ENCODE measurements around the gene IGSF21.

The IGSF21 gene

GRCh38 chr1:18409609-18410237 lies 302.1 kb downstream of the IGSF21 start:
- Histone ChIP-seq H3K4me1 (ENCODE audit: low read depth, poor library complexity, severe bottlenecking) (no peaks in the 10 kb centered on the region), H3K9ac (no peak overlapping the region), H3K79me2 (ENCODE audit: insufficient read depth, low read depth) (no peaks in the 10 kb centered on the region), H3K27ac (no peak overlapping the region), H3K36me3 (ENCODE audit: insufficient read depth) (no peaks in the 10 kb centered on the region), H3K4me3 (IDR thresholded peaks at IDR 0.05; ENCODE audit: insufficient read depth, low read depth, low read length) (no peak overlapping the region), H2AFZ (ENCODE audit: low read depth) (no peak overlapping the region), H3K4me2 (no peak overlapping the region), H4K20me1 (ENCODE audit: insufficient read depth) (no peaks in the 10 kb centered on the region), H3K27me3 (ENCODE audit: insufficient read depth, low read depth) (0 out of 2 replicates have a peak, but pooled peaks cover 6% of the 10 kb centered on the region)
- TF ChIP-seq, protein P1, sequence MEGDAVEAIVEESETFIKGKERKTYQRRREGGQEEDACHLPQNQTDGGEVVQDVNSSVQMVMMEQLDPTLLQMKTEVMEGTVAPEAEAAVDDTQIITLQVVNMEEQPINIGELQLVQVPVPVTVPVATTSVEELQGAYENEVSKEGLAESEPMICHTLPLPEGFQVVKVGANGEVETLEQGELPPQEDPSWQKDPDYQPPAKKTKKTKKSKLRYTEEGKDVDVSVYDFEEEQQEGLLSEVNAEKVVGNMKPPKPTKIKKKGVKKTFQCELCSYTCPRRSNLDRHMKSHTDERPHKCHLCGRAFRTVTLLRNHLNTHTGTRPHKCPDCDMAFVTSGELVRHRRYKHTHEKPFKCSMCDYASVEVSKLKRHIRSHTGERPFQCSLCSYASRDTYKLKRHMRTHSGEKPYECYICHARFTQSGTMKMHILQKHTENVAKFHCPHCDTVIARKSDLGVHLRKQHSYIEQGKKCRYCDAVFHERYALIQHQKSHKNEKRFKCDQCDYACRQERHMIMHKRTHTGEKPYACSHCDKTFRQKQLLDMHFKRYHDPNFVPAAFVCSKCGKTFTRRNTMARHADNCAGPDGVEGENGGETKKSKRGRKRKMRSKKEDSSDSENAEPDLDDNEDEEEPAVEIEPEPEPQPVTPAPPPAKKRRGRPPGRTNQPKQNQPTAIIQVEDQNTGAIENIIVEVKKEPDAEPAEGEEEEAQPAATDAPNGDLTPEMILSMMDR (conservative IDR thresholded peaks at IDR 0.05; ENCODE audit: low read depth, low read length): no peak

DNA sequence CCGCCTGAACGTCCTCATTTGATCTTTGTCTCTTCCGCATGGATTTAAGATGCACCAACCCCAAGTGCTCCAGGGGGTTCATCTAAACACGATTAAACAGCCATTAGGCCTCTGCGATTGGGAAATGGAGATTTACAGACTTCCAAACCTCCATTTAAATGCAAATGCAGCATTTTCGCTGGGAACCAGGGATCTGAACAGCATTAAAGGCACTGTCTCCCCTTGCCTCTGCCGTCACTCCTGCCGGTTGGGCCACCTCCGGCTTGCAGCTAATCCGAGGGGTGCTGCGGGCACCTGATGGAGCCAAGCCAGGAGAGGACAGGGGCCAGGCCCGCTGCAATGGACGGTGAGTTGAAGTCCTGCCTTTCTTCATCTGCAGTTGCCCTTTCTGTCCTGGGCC lies 302.8 kb downstream of the IGSF21 start:
- no peak overlapping the region for H3K4me3 ChIP-seq (IDR thresholded peaks at IDR 0.05; ENCODE audit: insufficient read depth, low read depth, low read length)

GRCh38 chr1:18411321-18411720 lies 303.7 kb downstream of the IGSF21 start:
- no peak overlapping the region for H3K4me2 ChIP-seq
- H3K27me3 ChIP-seq (ENCODE audit: insufficient read depth, low read depth): peaks cover 6% of the 10 kb centered on the region; the same call in 1 of the 2 replicates
- TF ChIP-seq, protein P1 (conservative IDR thresholded peaks at IDR 0.05; ENCODE audit: low read depth, low read length): no peak
- no peak overlapping the region for H3K27ac ChIP-seq
- no peak overlapping the region for H3K9ac ChIP-seq
- no peak overlapping the region for H2AFZ ChIP-seq (ENCODE audit: low read depth)
- H3K4me3 ChIP-seq (IDR thresholded peaks at IDR 0.05; ENCODE audit: insufficient read depth, low read depth, low read length): no peak overlapping the region
- no peaks in the 10 kb centered on the region for H3K36me3 ChIP-seq (ENCODE audit: insufficient read depth)
- H3K4me1 ChIP-seq (ENCODE audit: low read depth, poor library complexity, severe bottlenecking): no peaks in the 10 kb centered on the region
- H4K20me1 ChIP-seq (ENCODE audit: insufficient read depth): no peaks in the 10 kb centered on the region
- no peaks in the 10 kb centered on the region for H3K79me2 ChIP-seq (ENCODE audit: insufficient read depth, low read depth)

More for the DNA sequence above, 302.8 kb downstream of the IGSF21 start:
- Histone ChIP-seq H2AFZ (ENCODE audit: low read depth) (no peak overlapping the region), H3K9ac (no peak overlapping the region), H3K4me2 (no peak overlapping the region), H4K20me1 (ENCODE audit: insufficient read depth) (no peaks in the 10 kb centered on the region), H3K27me3 (ENCODE audit: insufficient read depth, low read depth) (0 out of 2 replicates have a peak, but pooled peaks cover 6% of the 10 kb centered on the region), H3K4me1 (ENCODE audit: low read depth, poor library complexity, severe bottlenecking) (no peaks in the 10 kb centered on the region), H3K79me2 (ENCODE audit: insufficient read depth, low read depth) (no peaks in the 10 kb centered on the region), H3K36me3 (ENCODE audit: insufficient read depth) (no peaks in the 10 kb centered on the region), H3K27ac (no peak overlapping the region)
- TF ChIP-seq, protein P1 (conservative IDR thresholded peaks at IDR 0.05; ENCODE audit: low read depth, low read length): no peak

DNA sequence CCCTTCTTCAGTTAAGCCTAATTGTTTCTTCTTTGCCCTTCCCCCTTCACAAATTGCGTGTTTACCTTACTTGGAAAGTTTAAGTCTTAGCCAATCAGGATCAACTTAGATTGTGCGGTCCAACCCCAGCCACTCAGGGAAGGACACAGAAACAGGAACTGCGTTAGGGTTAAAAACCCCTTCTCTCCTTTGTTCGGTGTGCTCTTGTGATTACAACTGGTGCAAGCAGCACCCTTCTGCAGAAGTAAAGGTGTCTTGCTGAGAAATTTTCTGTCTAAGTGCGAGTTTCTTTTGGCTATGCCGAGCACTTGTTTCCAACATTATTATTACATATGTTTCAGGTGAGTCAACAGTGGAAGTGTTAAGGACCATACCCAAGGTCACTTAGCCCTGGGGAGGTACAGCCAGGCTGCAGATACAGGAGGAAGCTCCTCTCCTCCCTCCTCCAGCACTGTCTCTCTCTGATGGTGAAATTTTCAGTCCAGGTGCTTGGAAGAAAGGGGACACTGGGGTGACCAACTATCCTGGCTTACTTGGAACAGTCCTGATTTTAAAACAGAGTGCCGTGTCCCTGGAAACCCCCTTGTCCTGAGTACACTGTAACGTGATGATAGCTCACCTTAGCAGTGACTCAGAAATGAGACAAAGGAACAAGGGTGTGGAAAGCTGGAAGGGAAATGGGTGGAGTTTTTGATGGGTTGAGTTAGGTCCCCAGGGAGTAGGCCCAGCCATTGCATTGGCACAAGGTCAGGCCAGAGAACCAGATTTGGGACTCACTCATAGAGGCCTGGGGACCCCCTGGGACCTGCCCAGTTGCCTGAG lies 304.4 kb downstream of the IGSF21 start:
- no peaks in the 10 kb centered on the region for H3K4me1 ChIP-seq (ENCODE audit: low read depth, poor library complexity, severe bottlenecking)
- peaks cover 4% of the 10 kb centered on the region; the same call in 1 of the 2 replicates for H3K27me3 ChIP-seq (ENCODE audit: insufficient read depth, low read depth)
- no peak overlapping the region for H2AFZ ChIP-seq (ENCODE audit: low read depth)
- no peak overlapping the region for H3K27ac ChIP-seq
- no peak overlapping the region for H3K4me3 ChIP-seq (IDR thresholded peaks at IDR 0.05; ENCODE audit: insufficient read depth, low read depth, low read length)
- H3K4me2 ChIP-seq: no peak overlapping the region
- H3K9ac ChIP-seq: no peak overlapping the region
- no peaks in the 10 kb centered on the region for H3K79me2 ChIP-seq (ENCODE audit: insufficient read depth, low read depth)
- H4K20me1 ChIP-seq (ENCODE audit: insufficient read depth): no peaks in the 10 kb centered on the region
- H3K36me3 ChIP-seq (ENCODE audit: insufficient read depth): no peaks in the 10 kb centered on the region
- TF ChIP-seq, protein P1 (conservative IDR thresholded peaks at IDR 0.05; ENCODE audit: low read depth, low read length): no peak
